Astrocyte of the cerebellum (primary cell): Measurements from ENCODE around the gene ARMCX2.
A peak's percentile ranks its signal among the peaks of the same experiment; 100 is the strongest.

Experiments used
- DNase-seq: peaks from one replicate; pipeline ENCODE4 v3.0.0-alpha.2; 2011; ENCODE audit warnings: low read depth
- H3K4me3 ChIP-seq: 2 replicates; pipeline ENCODE4 v1.5.1; 2011; ENCODE audit warnings: mild to moderate bottlenecking, low read depth, low read length, moderate library complexity
- in situ Hi-C: cut with HindIII; loops from 2 replicates; pipeline ENCODE4 v1.10.0; 2017; ENCODE audit warnings: low sequenced_read_pairs
- TF ChIP-seq, protein P1 (sequence below): IDR thresholded peaks from 2 replicates; pipeline ENCODE4 v1.5.1; 2012; ENCODE audit warnings: low read length, low read depth, moderate library complexity, mild to moderate bottlenecking; ENCODE audit errors: missing control alignments

The ARMCX2 gene

GRCh38 chrX:101659601-101660063, at the start of gene ARMCX2:
Gene ARMCX2, minus strand, starts transcription at chrX:101659850. Its CDS starts 2,262 bp downstream, at chrX:101657588.
- DNase-seq = peak; percentile 44
- TF ChIP-seq, protein P1, sequence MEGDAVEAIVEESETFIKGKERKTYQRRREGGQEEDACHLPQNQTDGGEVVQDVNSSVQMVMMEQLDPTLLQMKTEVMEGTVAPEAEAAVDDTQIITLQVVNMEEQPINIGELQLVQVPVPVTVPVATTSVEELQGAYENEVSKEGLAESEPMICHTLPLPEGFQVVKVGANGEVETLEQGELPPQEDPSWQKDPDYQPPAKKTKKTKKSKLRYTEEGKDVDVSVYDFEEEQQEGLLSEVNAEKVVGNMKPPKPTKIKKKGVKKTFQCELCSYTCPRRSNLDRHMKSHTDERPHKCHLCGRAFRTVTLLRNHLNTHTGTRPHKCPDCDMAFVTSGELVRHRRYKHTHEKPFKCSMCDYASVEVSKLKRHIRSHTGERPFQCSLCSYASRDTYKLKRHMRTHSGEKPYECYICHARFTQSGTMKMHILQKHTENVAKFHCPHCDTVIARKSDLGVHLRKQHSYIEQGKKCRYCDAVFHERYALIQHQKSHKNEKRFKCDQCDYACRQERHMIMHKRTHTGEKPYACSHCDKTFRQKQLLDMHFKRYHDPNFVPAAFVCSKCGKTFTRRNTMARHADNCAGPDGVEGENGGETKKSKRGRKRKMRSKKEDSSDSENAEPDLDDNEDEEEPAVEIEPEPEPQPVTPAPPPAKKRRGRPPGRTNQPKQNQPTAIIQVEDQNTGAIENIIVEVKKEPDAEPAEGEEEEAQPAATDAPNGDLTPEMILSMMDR = no peak

GRCh38 chrX:101709384-101709783, 49.7 kb upstream of the ARMCX2 start:
- H3K4me3 ChIP-seq = no peak overlapping the region
- in situ Hi-C loops = no loop called here
- no peak for DNase-seq
- TF ChIP-seq, protein P1 = no peak

More at GRCh38 chrX:101659601-101660063, at the start of gene ARMCX2:
- H3K4me3 ChIP-seq = peak within 1 kb of the TSS; percentile 60
- in situ Hi-C loops = no loop called here

DNA sequence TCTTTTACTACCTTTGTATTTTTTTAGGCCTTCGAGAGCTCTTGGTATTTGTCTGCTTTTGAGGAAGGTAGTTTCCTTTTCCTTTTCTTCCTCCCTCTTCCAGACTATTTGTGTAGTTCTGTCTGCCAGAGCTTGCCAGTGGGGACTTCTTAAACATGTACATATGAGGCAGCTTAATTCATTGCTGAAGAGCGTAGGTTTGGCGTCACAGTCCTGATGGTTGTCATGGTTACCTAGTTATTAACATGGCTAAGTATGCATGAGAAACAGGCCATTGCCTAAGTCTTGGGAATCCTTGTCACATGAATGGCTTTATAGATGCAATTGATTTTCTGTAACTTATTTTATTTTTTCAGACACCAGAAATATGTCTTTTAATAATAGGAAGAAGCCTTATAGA, 48.5 kb upstream of the ARMCX2 start:
- H3K4me3 ChIP-seq = no peak overlapping the region
- TF ChIP-seq, protein P1 = no peak
- no peak for DNase-seq
- in situ Hi-C loops = no loop called here

GRCh38 chrX:101693476-101693875, 33.8 kb upstream of the ARMCX2 start:
- DNase-seq = no peak
- in situ Hi-C loops = no loop called here
- TF ChIP-seq, protein P1 = no peak
- no peak overlapping the region for H3K4me3 ChIP-seq

GRCh38 chrX:101691835-101692234, 32.2 kb upstream of the ARMCX2 start:
- in situ Hi-C loops = no loop called here
- DNase-seq = no peak

DNA sequence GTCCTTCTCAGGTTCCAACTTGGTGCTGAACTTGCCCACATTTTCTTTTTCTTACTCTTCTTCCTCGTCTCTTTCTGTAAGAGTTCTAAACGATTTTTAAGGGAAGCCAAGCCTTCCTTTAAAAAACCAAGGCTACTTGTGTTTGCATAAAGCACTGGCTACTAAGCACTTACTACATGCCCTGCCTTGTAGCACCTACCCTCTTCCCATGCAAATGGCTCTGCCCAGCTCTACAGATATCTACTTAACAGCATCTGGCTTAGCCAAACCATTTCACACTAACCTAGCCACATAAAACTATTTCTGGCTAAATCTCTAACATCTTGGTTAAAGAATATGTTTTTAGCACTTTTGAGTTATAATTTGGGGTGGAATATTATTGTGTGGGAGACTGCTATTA, 26.9 kb upstream of the ARMCX2 start:
- no peak overlapping the region for H3K4me3 ChIP-seq
- in situ Hi-C loops = no loop called here
- TF ChIP-seq, protein P1 = no peak
- no peak for DNase-seq

More at GRCh38 chrX:101691835-101692234, 32.2 kb upstream of the ARMCX2 start:
- no peak overlapping the region for H3K4me3 ChIP-seq
- TF ChIP-seq, protein P1 = no peak

DNA sequence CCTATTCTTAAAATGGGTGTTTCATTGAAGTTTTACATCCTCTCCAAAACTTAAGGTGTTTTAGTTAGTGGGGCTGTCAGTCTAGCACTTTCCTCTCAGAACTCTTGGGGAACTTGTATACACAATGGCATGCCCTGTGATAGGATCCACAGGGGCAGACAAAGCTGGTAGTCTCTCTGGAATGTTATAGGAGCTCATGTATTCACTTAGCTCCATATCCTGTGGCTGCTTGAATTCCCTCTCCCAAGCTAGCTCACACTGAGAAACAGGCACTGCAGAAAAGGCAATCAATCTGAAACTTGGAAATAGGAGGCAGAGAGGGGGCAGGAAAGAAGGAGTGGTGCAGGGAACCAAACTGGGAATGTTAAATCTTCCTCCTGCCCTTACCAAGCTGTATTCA, 26.3 kb upstream of the ARMCX2 start:
- no peak overlapping the region for H3K4me3 ChIP-seq
- no peak for DNase-seq
- in situ Hi-C loops = no loop called here
- TF ChIP-seq, protein P1 = no peak
